Glutamatergic neuron (in vitro differentiated cells): ENCODE results near the gene ADAMTS16. TPM values are rescaled to one million over a fixed set of nuclear protein-coding genes. Genes with fewer than 3 reads are reported as not detected.

Source experiments
- DNase-seq: peaks from one replicate; pipeline ENCODE4 v3.0.0; 2022
- H3K27ac Mint-ChIP-seq: one replicate; pipeline ENCODE4 v1.8.0; 2020; ENCODE audit warnings: mild to moderate bottlenecking, mixed read lengths, inconsistent platforms; ENCODE audit not compliant: unreplicated experiment
- H3K27me3 Mint-ChIP-seq: one replicate; pipeline ENCODE4 v1.8.0; 2020; ENCODE audit warnings: mild to moderate bottlenecking, moderate library complexity, mixed read lengths, inconsistent platforms; ENCODE audit not compliant: unreplicated experiment
- H3K36me3 Mint-ChIP-seq: one replicate; pipeline ENCODE4 v1.8.0; 2020; ENCODE audit warnings: mild to moderate bottlenecking, mixed read lengths, inconsistent platforms; ENCODE audit not compliant: unreplicated experiment
- H3K4me1 Mint-ChIP-seq: one replicate; pipeline ENCODE4 v1.8.0; 2020; ENCODE audit warnings: mild to moderate bottlenecking, low read depth, mixed read lengths, inconsistent platforms; ENCODE audit not compliant: unreplicated experiment
- H3K4me3 Mint-ChIP-seq: one replicate; pipeline ENCODE4 v1.8.0; 2020; ENCODE audit warnings: mild to moderate bottlenecking, mixed read lengths, inconsistent platforms; ENCODE audit not compliant: unreplicated experiment
- H3K9me3 Mint-ChIP-seq: one replicate; pipeline ENCODE4 v1.8.0; 2020; ENCODE audit warnings: mild to moderate bottlenecking, moderate library complexity, mixed read lengths, inconsistent platforms; ENCODE audit not compliant: unreplicated experiment
- total RNA-seq: library from RNA; stranded (reverse); fragmentation: NEBNext Ultra II Directional; extraction: Animal tissue kit (Norgen Biotek cat#: 25700); gene quantifications from one replicate; pipeline ENCODE4 v1.2.1, GENCODE V29; 2021; ENCODE audit not compliant: unreplicated experiment
- TF ChIP-seq, protein P1 (sequence below): fragments of 200-600 bp; sonication (generic); IDR thresholded peaks from one replicate; pipeline ENCODE4 v1.5.0; 2021; ENCODE audit not compliant: partially characterized antibody, unreplicated experiment

ADAMTS16 gene
- total RNA-seq, 1 donor from 2014 or later, result 4.8 TPM

GRCh38 chr5:5250758-5251157, 110.6 kb downstream of the ADAMTS16 start:
- H3K36me3 Mint-ChIP-seq, result peaks cover 18% of the 10 kb centered on the region
- no peak for DNase-seq
- H3K9me3 Mint-ChIP-seq, result peaks cover 3% of the 10 kb centered on the region
- H3K4me3 Mint-ChIP-seq, result no peak overlapping the region
- TF ChIP-seq, protein P1, sequence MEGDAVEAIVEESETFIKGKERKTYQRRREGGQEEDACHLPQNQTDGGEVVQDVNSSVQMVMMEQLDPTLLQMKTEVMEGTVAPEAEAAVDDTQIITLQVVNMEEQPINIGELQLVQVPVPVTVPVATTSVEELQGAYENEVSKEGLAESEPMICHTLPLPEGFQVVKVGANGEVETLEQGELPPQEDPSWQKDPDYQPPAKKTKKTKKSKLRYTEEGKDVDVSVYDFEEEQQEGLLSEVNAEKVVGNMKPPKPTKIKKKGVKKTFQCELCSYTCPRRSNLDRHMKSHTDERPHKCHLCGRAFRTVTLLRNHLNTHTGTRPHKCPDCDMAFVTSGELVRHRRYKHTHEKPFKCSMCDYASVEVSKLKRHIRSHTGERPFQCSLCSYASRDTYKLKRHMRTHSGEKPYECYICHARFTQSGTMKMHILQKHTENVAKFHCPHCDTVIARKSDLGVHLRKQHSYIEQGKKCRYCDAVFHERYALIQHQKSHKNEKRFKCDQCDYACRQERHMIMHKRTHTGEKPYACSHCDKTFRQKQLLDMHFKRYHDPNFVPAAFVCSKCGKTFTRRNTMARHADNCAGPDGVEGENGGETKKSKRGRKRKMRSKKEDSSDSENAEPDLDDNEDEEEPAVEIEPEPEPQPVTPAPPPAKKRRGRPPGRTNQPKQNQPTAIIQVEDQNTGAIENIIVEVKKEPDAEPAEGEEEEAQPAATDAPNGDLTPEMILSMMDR, result no peak
- H3K27me3 Mint-ChIP-seq, result peaks cover 7% of the 10 kb centered on the region
- peaks cover 3% of the 10 kb centered on the region for H3K4me1 Mint-ChIP-seq
- H3K27ac Mint-ChIP-seq, result no peak overlapping the region

- TF ChIP-seq, protein P1, result no peak
- DNase-seq, result no peak
Observed at GRCh38 chr5:5252106-5252505, 112.0 kb downstream of the ADAMTS16 start.

GRCh38 chr5:5257353-5257752, 117.2 kb downstream of the ADAMTS16 start:
- no peak overlapping the region for H3K4me3 Mint-ChIP-seq
- H3K4me1 Mint-ChIP-seq, result peaks cover 6% of the 10 kb centered on the region
- TF ChIP-seq, protein P1, result no peak
- peaks cover 2% of the 10 kb centered on the region for H3K9me3 Mint-ChIP-seq
- H3K36me3 Mint-ChIP-seq, result peaks cover 24% of the 10 kb centered on the region
- H3K27me3 Mint-ChIP-seq, result peaks cover 7% of the 10 kb centered on the region
- no peak overlapping the region for H3K27ac Mint-ChIP-seq
- no peak for DNase-seq

More at GRCh38 chr5:5252106-5252505, 112.0 kb downstream of the ADAMTS16 start:
- H3K36me3 Mint-ChIP-seq, result peaks cover 24% of the 10 kb centered on the region
- peaks cover 7% of the 10 kb centered on the region for H3K27me3 Mint-ChIP-seq
- H3K4me3 Mint-ChIP-seq, result no peak overlapping the region
- H3K27ac Mint-ChIP-seq, result no peak overlapping the region
- H3K4me1 Mint-ChIP-seq, result peaks cover 3% of the 10 kb centered on the region
- H3K9me3 Mint-ChIP-seq, result peaks cover 3% of the 10 kb centered on the region

DNA sequence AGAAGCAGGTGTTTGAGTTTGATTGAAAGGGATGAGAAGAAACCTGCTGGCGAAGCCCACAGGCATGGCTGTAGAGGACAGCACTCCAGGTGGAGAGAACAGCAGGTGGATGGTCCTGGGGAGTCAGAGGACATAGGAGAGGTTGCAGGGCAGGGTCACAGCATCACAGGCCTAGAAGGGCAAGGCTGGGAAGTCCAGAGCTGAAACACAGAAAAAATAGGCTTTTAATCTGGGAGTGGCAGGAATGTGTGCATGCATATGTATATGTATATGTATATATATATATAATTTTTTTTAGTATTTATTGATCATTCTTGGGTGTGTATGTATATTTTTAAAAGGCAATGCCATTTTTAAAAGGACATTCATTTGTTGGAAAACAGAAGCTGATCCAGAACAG, 118.4 kb downstream of the ADAMTS16 start:
- peaks cover 1% of the 10 kb centered on the region for H3K27me3 Mint-ChIP-seq
- H3K27ac Mint-ChIP-seq, result no peak overlapping the region
- DNase-seq, result no peak
- H3K4me3 Mint-ChIP-seq, result no peak overlapping the region
- TF ChIP-seq, protein P1, result no peak
- peaks cover 2% of the 10 kb centered on the region for H3K4me1 Mint-ChIP-seq
- peaks cover 22% of the 10 kb centered on the region for H3K36me3 Mint-ChIP-seq
- H3K9me3 Mint-ChIP-seq, result peaks cover 5% of the 10 kb centered on the region

GRCh38 chr5:5264727-5265126, 124.6 kb downstream of the ADAMTS16 start:
- H3K36me3 Mint-ChIP-seq, result no peaks in the 10 kb centered on the region
- H3K4me3 Mint-ChIP-seq, result no peak overlapping the region

More at GRCh38 chr5:5264727-5265126, 124.6 kb downstream of the ADAMTS16 start:
- TF ChIP-seq, protein P1, result no peak
- Mint-ChIP-seq H3K4me1 (peaks cover 3% of the 10 kb centered on the region), H3K9me3 (peaks cover 11% of the 10 kb centered on the region), H3K27ac (no peak overlapping the region), H3K27me3 (peaks cover 8% of the 10 kb centered on the region)
- DNase-seq, result no peak
